HG02870 (cell line): ENCODE results near the gene IGSF3.

ENCODE experiments used
- ATAC-seq: cut with Tn5 transposase; IDR thresholded peaks from one replicate; pipeline ENCODE4 v1.9.1; 2021; ENCODE audit warnings: mild to moderate bottlenecking, moderate library complexity; ENCODE audit not compliant: unreplicated experiment

Gene IGSF3

GRCh38 chr1:116532671-116533428, 134.7 kb downstream of the IGSF3 start:
- no peak for ATAC-seq

DNA sequence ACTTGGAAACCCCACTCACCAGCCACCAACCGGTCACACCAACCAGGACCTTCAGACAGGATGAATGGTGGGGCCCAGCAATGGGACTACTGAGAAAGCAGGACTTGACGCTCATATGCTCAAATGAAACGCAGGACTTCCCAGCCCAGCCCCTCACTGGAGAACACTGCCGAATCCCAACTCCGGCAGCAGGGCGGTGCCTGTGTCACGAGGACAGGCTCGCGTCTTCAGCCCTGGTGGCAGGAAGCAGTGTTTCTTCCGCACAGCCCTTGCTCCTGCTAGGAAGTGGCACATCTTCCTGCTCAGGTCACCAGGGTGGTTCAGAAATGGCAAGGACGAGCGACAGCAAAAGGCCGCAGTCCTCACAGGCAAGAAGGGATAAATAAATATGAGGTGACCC, 135.6 kb downstream of the IGSF3 start:
- ATAC-seq, result no peak

DNA sequence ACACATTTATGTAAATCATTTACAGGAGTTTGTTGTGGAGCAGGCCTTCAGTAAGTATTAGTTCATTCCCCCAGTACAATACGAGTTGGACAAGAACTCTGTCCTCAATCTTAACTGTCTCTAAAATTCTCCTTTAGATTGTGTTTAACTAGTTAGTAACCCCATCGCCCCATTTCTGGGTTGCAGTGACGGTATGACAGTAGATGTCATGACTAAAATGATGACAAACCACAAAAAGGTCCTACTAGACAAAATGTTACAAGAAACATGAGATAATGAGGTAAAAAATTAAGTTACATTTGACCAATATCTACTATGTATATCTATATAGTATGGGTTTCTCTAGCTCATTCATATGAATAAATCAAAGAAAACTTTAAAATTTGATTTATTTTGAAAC, 137.9 kb downstream of the IGSF3 start:
- ATAC-seq, result no peak

- no peak for ATAC-seq
Observed at GRCh38 chr1:116529199-116529631, 138.3 kb downstream of the IGSF3 start.

DNA sequence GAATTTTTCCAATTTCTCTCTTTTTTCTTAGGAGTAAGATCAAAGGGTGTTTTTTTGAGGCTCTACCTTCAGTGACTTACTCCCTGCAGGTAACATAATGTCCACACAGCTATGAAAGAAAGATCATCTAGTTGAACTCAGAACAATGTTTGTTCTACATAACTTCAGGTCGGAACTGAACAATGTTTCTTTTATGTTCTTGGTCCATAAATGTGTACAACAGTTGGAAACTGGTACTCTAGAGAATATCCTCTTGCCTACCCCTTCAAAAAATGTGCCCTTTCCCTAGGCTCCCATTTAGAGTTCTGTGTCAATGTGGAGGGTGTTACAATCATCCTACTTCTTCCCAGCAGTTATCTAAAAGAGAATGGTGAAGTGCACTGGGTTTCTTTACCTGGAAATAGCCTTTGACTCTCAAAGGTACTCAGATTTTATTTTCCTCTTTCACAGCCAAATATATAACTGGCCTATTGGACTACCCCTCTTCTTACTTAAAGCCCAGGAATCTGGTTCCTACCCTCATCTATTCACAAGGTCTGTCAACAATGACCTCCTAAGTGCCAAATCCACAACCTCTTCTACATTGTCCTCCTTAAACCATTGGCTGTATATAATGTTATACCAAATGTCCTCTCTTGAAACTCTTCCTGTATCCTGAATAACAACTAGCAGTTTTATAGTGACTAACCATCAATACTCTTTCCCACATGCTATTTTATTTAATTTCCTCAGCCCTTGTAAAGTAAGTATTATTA, 139.0 kb downstream of the IGSF3 start:
- no peak for ATAC-seq

GRCh38 chr1:116525440-116525839, 142.1 kb downstream of the IGSF3 start:
- no peak for ATAC-seq
